ENCODE results near the gene CDH4.

CDH4 gene

GRCh38 chr20:61935926-61936700 lies 684.1 kb downstream of the CDH4 start:
- no peak for TF ChIP-seq CTCF (IDR thresholded peaks at IDR 0.05; ENCODE audit: low read depth, low read length)
- no peak overlapping the region for H3K4me3 ChIP-seq (ENCODE audit: low read depth, low read length)

- no peak overlapping the region for H3K4me3 ChIP-seq (ENCODE audit: low read depth, low read length)
- no peak for TF ChIP-seq CTCF (IDR thresholded peaks at IDR 0.05; ENCODE audit: low read depth, low read length)
These were observed 684.7 kb downstream of the CDH4 start for GRCh38 chr20:61936701-61937131.

DNA sequence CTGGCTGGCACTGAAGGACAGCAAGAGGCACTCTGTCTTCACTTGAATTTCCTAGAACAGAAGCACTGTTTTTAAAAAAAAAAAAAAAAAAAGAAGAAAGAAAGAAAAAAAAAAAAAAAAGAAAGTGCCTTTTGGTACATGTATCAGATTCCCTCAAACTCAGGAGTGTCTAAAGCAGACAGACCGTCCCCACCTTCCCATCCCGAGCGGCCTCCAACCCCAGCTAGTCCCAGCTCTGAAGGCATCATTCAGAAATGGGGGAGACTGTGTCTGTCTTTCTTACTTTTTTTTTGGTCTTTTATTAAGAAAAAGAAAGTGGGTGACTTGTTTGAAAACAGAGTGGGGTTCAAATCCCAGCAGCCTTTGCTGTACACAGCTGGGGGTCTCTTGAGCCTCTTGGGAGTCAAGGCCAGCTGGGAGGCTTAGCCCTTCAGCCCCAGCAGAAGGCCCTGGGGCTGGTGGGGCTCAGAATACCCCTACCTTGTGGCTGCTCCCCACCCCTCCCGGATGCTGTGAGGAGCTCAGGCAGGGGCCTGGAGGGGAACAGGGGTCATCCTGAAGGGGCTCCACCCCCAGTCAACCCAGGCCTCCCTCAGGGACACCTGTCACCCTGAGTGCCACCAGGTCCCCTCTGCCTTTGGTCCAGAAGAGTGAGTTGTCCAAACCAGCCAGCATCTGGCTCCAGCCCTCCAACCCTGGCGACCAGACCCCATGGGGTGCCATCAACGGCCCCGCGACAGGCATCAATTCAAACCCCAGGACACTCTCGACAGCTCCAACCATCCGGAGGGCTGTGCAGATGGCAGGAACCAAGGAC lies 685.3 kb downstream of the CDH4 start:
- no peak for TF ChIP-seq CTCF (IDR thresholded peaks at IDR 0.05; ENCODE audit: low read depth, low read length)
- H3K4me3 ChIP-seq (ENCODE audit: low read depth, low read length): no peak overlapping the region

DNA sequence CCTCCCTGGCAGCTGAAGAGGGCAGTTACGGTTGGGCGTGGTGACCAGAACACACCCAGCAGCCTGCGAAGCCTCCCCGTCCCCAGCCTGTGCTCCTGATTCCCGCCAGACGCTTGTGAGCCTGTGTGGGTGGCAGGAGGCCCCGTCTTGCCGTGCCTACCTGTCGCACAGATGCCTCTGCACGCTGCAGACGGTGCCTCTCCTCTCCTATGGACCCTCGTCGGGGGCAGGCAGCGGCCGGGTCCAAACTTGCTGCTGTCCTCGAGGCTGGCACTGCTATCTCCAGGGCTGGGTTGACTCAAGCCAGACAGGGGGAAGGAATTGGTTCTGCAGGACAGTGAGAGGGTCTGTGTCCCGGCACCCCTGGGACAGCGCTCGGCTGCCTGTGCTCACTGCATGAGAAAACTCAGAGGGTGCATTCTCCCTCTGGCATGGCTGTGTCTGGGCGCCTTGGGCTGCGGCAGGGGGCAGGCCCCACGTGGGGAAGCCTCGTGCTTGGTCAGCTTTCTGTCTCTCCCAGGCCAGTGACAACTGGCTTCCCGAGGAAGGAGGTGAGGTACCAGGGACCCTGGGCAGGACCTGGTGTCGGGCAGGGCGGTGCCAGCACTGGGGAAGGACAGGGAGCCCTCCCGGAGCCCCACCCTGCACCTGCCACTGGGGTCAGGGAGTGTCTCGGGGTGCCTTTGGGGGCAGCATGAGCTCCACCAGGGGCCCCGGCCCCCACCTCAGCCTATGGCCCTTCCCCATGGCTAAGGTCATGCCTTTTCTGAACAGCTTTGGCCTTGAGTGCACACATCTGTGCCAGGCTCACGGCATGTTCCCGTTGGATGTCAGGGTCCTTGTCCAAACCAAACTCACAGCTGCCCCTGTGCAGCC lies 686.1 kb downstream of the CDH4 start:
- TF ChIP-seq CTCF (IDR thresholded peaks at IDR 0.05; ENCODE audit: low read depth, low read length): no peak
- no peak overlapping the region for H3K4me3 ChIP-seq (ENCODE audit: low read depth, low read length)

DNA sequence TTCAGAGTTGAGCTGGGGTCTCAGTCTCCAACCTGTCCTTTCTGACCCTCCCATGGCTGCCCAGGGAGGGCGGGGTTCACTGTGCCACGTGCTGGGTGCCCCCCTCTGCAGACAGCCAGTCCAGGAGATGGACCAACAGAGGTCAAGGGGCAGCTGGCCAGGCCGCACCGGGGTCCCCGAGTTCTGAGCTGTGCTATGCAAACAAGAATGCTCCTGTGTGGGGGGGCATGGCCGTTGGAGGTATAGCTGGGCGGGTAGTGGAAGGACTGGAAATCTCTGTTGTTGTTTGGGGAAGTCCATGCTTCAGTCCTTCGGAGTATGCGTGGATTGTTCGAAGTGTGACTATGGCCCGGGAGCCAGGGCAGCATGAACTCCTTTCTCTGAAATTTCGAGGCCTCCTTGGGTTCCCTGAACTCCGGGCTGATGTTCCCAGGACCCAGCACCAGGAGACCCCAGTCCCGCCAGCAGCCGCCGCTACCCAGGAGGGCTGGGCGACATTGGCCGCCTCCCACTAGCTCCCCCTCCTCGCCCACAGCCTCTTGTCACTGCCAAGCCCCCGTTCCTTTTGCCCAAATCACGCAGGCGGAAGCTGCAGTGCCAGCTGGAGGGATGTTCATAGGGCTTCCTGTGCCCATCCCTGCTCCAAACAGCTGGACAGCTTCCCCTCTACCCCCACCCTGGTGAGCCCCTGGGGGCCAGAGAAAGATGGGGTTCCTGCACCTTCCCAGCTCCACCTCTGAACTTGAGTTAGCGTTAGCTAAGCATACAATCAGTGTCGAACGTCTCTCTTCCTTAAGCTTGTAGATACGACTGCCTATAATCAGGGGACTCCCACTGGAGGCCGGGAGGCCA lies 687.0 kb downstream of the CDH4 start:
- H3K4me3 ChIP-seq (ENCODE audit: low read depth, low read length): no peak overlapping the region
- no peak for TF ChIP-seq CTCF (IDR thresholded peaks at IDR 0.05; ENCODE audit: low read depth, low read length)

GRCh38 chr20:61939691-61940360 lies 687.8 kb downstream of the CDH4 start:
- TF ChIP-seq CTCF (IDR thresholded peaks at IDR 0.05; ENCODE audit: low read depth, low read length): no peak
- no peak overlapping the region for H3K4me3 ChIP-seq (ENCODE audit: low read depth, low read length)
